Liver (tissue), 9 donors: Measurements from ENCODE around the gene RBM23. TPM values are rescaled to one million over a fixed set of nuclear protein-coding genes. Genes with fewer than 3 reads are reported as not detected.

ENCODE experiments used
- DNase-seq: peaks from one replicate; pipeline ENCODE4 v3.0.0-alpha.2; 2017; ENCODE audit warnings: low spot score
- H3K27ac ChIP-seq, 2 donors: one replicate each; pipeline ENCODE4 v1.7.0; 2013; ENCODE audit warnings: inconsistent platforms in 2 of 2, low read length in 2 of 2, control low read depth in 1 of 2, low read depth in 1 of 2, mild to moderate bottlenecking in 1 of 2
- H3K27me3 ChIP-seq, 4 donors: one replicate each; pipeline versions ENCODE4 v1.6.1 to v1.7.0; 2013; ENCODE audit warnings: low read length in 3 of 4, inconsistent platforms in 1 of 4, mild to moderate bottlenecking in 1 of 4, moderate library complexity in 1 of 4; ENCODE audit not compliant: control insufficient read depth in 4 of 4, insufficient read depth in 4 of 4
- H3K36me3 ChIP-seq, 4 donors: one replicate each; pipeline versions ENCODE4 v1.6.1 to v1.7.0; 2013; ENCODE audit warnings: low read length in 3 of 4, mild to moderate bottlenecking in 3 of 4, low read depth in 1 of 4, moderate library complexity in 1 of 4; ENCODE audit not compliant: control insufficient read depth in 4 of 4, insufficient read depth in 3 of 4
- H3K4me1 ChIP-seq, 4 donors: one replicate each; pipeline versions ENCODE4 v1.6.1 to v1.7.0; 2013; ENCODE audit warnings: low read length in 3 of 4, mild to moderate bottlenecking in 3 of 4, moderate library complexity in 1 of 4; ENCODE audit not compliant: control insufficient read depth in 4 of 4, insufficient read depth in 4 of 4
- H3K4me3 ChIP-seq, 3 donors: one replicate each; pipeline versions ENCODE4 v1.6.1 to v1.7.0; 2013; ENCODE audit warnings: low read length in 3 of 3, control low read depth in 1 of 3, low read depth in 1 of 3, mild to moderate bottlenecking in 1 of 3
- H3K9ac ChIP-seq, 2 donors: one replicate each; pipeline ENCODE4 v1.7.0; 2013; ENCODE audit warnings: low read length in 2 of 2, mild to moderate bottlenecking in 2 of 2, moderate library complexity in 2 of 2, control low read depth in 1 of 2, low read depth in 1 of 2
- H3K9me3 ChIP-seq, 4 donors: one replicate each; pipeline versions ENCODE4 v1.6.1 to v1.7.0; 2013; ENCODE audit warnings: low read length in 3 of 4; ENCODE audit not compliant: control insufficient read depth in 4 of 4
- FOXA1 ChIP-seq: IDR thresholded peaks from 2 replicates; pipeline ENCODE4 v1.6.1; 2016; ENCODE audit warnings: antibody characterized with exemption
- JUND ChIP-seq, 2 donors: IDR thresholded peaks; 2 replicates each; pipeline ENCODE4 v1.6.1; 2016; ENCODE audit warnings: antibody characterized with exemption in 2 of 2
- NR2F2 ChIP-seq: IDR thresholded peaks from 2 replicates; pipeline ENCODE4 v1.6.1; 2016; ENCODE audit warnings: antibody characterized with exemption
- RXRA ChIP-seq, 2 donors: IDR thresholded peaks; 2 replicates each; pipeline ENCODE4 v1.6.1; 2017 to 2018; ENCODE audit warnings: antibody characterized with exemption in 2 of 2, mild to moderate bottlenecking in 1 of 2
- TAF1 ChIP-seq: conservative IDR thresholded peaks from 2 replicates; pipeline ENCODE4 v1.6.1; 2016; ENCODE audit warnings: antibody characterized with exemption, mild to moderate bottlenecking
- WGBS: extraction: QIAGEN DNeasy Blood & Tissue Kit; methylation state at CpG from one replicate; pipeline ENCODE4 v1.1.7; 2013; 5-methylcytosine and 5-hydroxymethylcytosine counted together
- polyA plus RNA-seq, 2 donors: library from polyadenylated mRNA; stranded (reverse) in 1 of 2; unstranded in 1 of 2; fragments of 200-250 nt in 1 of 2; fragments of >200 nt in 1 of 2; fragmentation: Nextera tagmentation in 1 of 2; extraction: Ambion mirVana in 1 of 2; gene quantifications; one replicate each; pipeline versions ENCODE4 v1.2.1 to v1.2.3, GENCODE V29; 2013 to 2015
- total RNA-seq, 2 donors: library from RNA; depleted of rRNA; stranded (reverse); fragments of >200 nt; gene quantifications; one replicate each; pipeline ENCODE4 v1.2.3, GENCODE V29; 2014
- TF ChIP-seq, protein P1 (sequence below): IDR thresholded peaks from 2 replicates; pipeline ENCODE4 v1.6.1; 2016; ENCODE audit warnings: antibody characterized with exemption
- TF ChIP-seq, protein P2 (sequence below): IDR thresholded peaks from 2 replicates; pipeline ENCODE4 v1.6.1; 2016; ENCODE audit warnings: antibody characterized with exemption, mild to moderate bottlenecking
- donor health status: healthy.
- donor health status: healthy.
- donor health status: healthy.
- donor health status: healthy.
- donor health status: healthy.

Gene RBM23
- total and polyA plus RNA-seq, 4 donors, result 22.3 to 242 (median 31.4) TPM

DNA sequence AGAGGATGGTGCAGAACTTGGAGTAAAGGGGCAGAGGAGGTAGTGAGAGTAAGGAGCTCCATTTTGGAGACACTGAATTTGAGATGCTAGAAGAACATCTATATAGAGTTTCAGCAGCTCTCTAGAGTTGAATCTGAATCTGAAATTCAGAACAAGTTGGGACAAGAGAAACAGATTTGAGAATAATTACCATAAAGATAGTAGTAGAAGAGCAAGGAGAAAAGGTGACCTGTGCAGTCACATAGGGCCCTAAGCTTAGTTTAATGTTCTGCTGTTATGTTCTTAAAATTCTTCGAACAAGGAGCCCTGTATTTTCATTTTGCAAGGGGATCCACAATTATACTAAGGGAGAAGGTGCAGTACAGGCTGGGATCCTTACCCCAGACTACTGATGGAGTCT lies 28.5 kb downstream of the RBM23 start:
- 94% methylated on average over 1 of the region's 1 CpG for WGBS
- H3K4me3 ChIP-seq, result no peak overlapping the region
- no peaks in the 10 kb centered on the region for H3K36me3 ChIP-seq
- DNase-seq, result no peak
- no peak overlapping the region for H3K9ac ChIP-seq
- TF ChIP-seq, protein P1, sequence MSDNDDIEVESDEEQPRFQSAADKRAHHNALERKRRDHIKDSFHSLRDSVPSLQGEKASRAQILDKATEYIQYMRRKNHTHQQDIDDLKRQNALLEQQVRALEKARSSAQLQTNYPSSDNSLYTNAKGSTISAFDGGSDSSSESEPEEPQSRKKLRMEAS, result no peak
- TF ChIP-seq, protein P2, sequence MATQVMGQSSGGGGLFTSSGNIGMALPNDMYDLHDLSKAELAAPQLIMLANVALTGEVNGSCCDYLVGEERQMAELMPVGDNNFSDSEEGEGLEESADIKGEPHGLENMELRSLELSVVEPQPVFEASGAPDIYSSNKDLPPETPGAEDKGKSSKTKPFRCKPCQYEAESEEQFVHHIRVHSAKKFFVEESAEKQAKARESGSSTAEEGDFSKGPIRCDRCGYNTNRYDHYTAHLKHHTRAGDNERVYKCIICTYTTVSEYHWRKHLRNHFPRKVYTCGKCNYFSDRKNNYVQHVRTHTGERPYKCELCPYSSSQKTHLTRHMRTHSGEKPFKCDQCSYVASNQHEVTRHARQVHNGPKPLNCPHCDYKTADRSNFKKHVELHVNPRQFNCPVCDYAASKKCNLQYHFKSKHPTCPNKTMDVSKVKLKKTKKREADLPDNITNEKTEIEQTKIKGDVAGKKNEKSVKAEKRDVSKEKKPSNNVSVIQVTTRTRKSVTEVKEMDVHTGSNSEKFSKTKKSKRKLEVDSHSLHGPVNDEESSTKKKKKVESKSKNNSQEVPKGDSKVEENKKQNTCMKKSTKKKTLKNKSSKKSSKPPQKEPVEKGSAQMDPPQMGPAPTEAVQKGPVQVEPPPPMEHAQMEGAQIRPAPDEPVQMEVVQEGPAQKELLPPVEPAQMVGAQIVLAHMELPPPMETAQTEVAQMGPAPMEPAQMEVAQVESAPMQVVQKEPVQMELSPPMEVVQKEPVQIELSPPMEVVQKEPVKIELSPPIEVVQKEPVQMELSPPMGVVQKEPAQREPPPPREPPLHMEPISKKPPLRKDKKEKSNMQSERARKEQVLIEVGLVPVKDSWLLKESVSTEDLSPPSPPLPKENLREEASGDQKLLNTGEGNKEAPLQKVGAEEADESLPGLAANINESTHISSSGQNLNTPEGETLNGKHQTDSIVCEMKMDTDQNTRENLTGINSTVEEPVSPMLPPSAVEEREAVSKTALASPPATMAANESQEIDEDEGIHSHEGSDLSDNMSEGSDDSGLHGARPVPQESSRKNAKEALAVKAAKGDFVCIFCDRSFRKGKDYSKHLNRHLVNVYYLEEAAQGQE, result no peak
- TF ChIP-seq JUND (IDR thresholded peaks at IDR 0.05) (no peak), TAF1 (no peak), NR2F2 (no peak), RXRA (IDR thresholded peaks at IDR 0.05) (no peak)
- peaks cover 0 to 4% (median under 1%) of the 10 kb centered on the region in 4 donors for H3K4me1 ChIP-seq
- H3K27me3 ChIP-seq, result no peaks in the 10 kb centered on the region
- H3K9me3 ChIP-seq, result no peaks in the 10 kb centered on the region
- H3K27ac ChIP-seq, result no peak overlapping the region

GRCh38 chr14:22888662-22889061 lies 30.3 kb downstream of the RBM23 start:
- H3K36me3 ChIP-seq, result no peaks in the 10 kb centered on the region
- H3K27me3 ChIP-seq, result no peaks in the 10 kb centered on the region
- H3K9ac ChIP-seq, result no peak overlapping the region
- no peak overlapping the region for H3K4me3 ChIP-seq
- no peak for DNase-seq
- H3K27ac ChIP-seq, result no peak overlapping the region
- WGBS, result 84% methylated on average over 4 of the region's 4 CpGs
- TF ChIP-seq, protein P2, result no peak
- TF ChIP-seq RXRA (IDR thresholded peaks at IDR 0.05), result no peak
- no peaks in the 10 kb centered on the region for H3K9me3 ChIP-seq
- peaks cover 0 to 4% (median under 1%) of the 10 kb centered on the region in 4 donors for H3K4me1 ChIP-seq

DNA sequence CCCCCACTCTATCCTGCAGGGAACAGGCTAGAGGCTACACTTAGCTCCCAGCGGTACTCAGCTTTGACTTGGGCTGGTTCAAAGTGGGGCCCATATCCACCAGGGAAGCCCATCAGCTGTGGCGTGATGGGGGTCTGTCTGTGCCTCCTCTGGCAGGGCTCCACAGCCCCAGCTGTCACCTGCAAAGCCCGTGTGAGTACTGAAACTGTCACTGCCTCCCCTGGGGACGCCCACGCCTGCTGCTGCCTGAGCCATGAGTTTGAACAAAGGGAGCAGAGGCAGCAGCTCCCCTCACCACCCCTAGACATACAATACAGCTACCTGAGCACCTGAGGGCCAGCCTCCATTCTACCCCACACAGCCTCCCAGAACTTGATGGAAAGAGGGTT lies 31.0 kb downstream of the RBM23 start:
- peaks cover 0 to 4% (median under 1%) of the 10 kb centered on the region in 4 donors for H3K4me1 ChIP-seq
- WGBS, result 87% methylated on average over 5 of the region's 5 CpGs
- DNase-seq, result no peak
- H3K4me3 ChIP-seq, result no peak overlapping the region
- TF ChIP-seq FOXA1, result no peak
- H3K27me3 ChIP-seq, result no peaks in the 10 kb centered on the region
- H3K9me3 ChIP-seq, result no peaks in the 10 kb centered on the region
- no peak overlapping the region for H3K27ac ChIP-seq
- no peak overlapping the region for H3K9ac ChIP-seq
- H3K36me3 ChIP-seq, result no peaks in the 10 kb centered on the region
